ENCODE results near the gene SVOP.
"Not testable (repeated sequence)": the region's sequence is repeated elsewhere in the genome, so short reads cannot be mapped to it uniquely, and the experiment has no call there.

The SVOP gene

GRCh38 chr12:109020796-109021380, at the start of gene SVOP:
TSS of gene SVOP (minus strand) at chr12:109021068. CDS start at chr12:109020868, 200 bp downstream.
- no peak for DNase-seq

- no peak for DNase-seq
Observed at GRCh38 chr12:109069307-109070271, 48.7 kb upstream of the SVOP start.

GRCh38 chr12:109065853-109066193, 45.0 kb upstream of the SVOP start:
- no peak for DNase-seq

- DNase-seq: no peak
Observed at GRCh38 chr12:109065154-109065852, 44.4 kb upstream of the SVOP start.

GRCh38 chr12:109064143-109064542, 43.3 kb upstream of the SVOP start:
- no peak for DNase-seq

- DNase-seq: no peak
Observed at GRCh38 chr12:109058773-109059172, 37.9 kb upstream of the SVOP start.

GRCh38 chr12:109057376-109057775, 36.5 kb upstream of the SVOP start:
- no peak for DNase-seq

- DNase-seq: no peak
Observed at GRCh38 chr12:109056891-109057290, 36.0 kb upstream of the SVOP start.

GRCh38 chr12:109054520-109054919, 33.7 kb upstream of the SVOP start:
- DNase-seq: no peak

GRCh38 chr12:109054124-109054513, 33.3 kb upstream of the SVOP start:
- not testable (repeated sequence) for DNase-seq

- DNase-seq: no peak
Observed at GRCh38 chr12:109053382-109054123, 32.7 kb upstream of the SVOP start.

- DNase-seq: no peak
Observed at GRCh38 chr12:109052414-109053323, 31.8 kb upstream of the SVOP start, which contains the start of gene USP30. TSS of gene USP30 (plus strand) at chr12:109052576. CDS start at chr12:109052679, 103 bp downstream.

- no peak for DNase-seq
Observed at GRCh38 chr12:109052097-109052413, 31.2 kb upstream of the SVOP start.

- not testable (repeated sequence) for DNase-seq
Observed at GRCh38 chr12:109049794-109050193, 28.9 kb upstream of the SVOP start.

GRCh38 chr12:109048706-109049105, 27.8 kb upstream of the SVOP start:
- DNase-seq: not testable (repeated sequence)

- DNase-seq: no peak
Observed at GRCh38 chr12:109047081-109047805, 26.4 kb upstream of the SVOP start.

GRCh38 chr12:109044241-109044640, 23.4 kb upstream of the SVOP start:
- DNase-seq: no peak

- DNase-seq: no peak
Observed at GRCh38 chr12:109036975-109037374, 16.1 kb upstream of the SVOP start.

GRCh38 chr12:109033239-109034196, 12.7 kb upstream of the SVOP start:
- DNase-seq: no peak

- DNase-seq: no peak
Observed at GRCh38 chr12:109029411-109029810, 8.5 kb upstream of the SVOP start.
